Endothelial cell of umbilical vein (primary cell): ENCODE measurements around the gene EIF5B. TPM values are rescaled to one million over a fixed set of nuclear protein-coding genes. Genes with fewer than 3 reads are reported as not detected.

Source experiments
- BruUV-seq: library from RNA; stranded (reverse); fragments of 400-500 nt; replicated peaks from 2 replicates; lab custom pipeline; 2021; lab: Mats Ljungman, UMichigan
- CTCF ChIA-PET: fragments of 300-600, 350-600 bp; sonication (Branson Sonifier 250); formaldehyde crosslinking; loops from one replicate; lab custom pipeline; 2021; ENCODE audit warnings: antibody characterized with exemption, inconsistent platforms; lab: Charles Lee
- POLR2A ChIA-PET: fragments of 300-600, 350-600 bp; sonication (Branson Sonifier 250); formaldehyde crosslinking; loops from one replicate; lab custom pipeline; 2021; ENCODE audit warnings: antibody characterized with exemption, inconsistent platforms; lab: Charles Lee
- DNase-seq: peaks from one replicate; pipeline ENCODE4 v3.0.0-alpha.2; 2011; ENCODE audit warnings: low read depth, low spot score
- FAIRE-seq: peaks from 2 replicates; lab custom pipeline; 2011; peaks lifted over from hg19 to GRCh38; lab: Jason Lieb, UNC
- H2AFZ ChIP-seq: 2 replicates; pipeline ENCODE4 v1.6.0; 2012; ENCODE audit warnings: low read depth, low read length, control low read depth, inconsistent platforms
- H3K27ac ChIP-seq: 2 replicates; pipeline ENCODE4 v1.5.1; 2011; ENCODE audit warnings: low read depth, mild to moderate bottlenecking, control low read depth, low read length, moderate library complexity; ENCODE audit not compliant: insufficient read depth
- H3K27me3 ChIP-seq, 2 experiments: 2 replicates each; pipeline versions ENCODE4 v1.6.0 to v1.6.1; 2011; ENCODE audit warnings: low read length in 2 of 2, mixed read lengths in 1 of 2; ENCODE audit not compliant: control insufficient read depth in 2 of 2, insufficient read depth in 2 of 2
- H3K36me3 ChIP-seq, 2 experiments: 2 replicates in 1 of 2; 3 replicates in 1 of 2; pipeline ENCODE4 v1.5.1; 2011; ENCODE audit warnings: low read length in 2 of 2, mild to moderate bottlenecking in 1 of 2, moderate library complexity in 1 of 2; ENCODE audit not compliant: control insufficient read depth in 2 of 2, insufficient read depth in 2 of 2; ENCODE audit errors: extremely low read depth in 1 of 2
- H3K4me1 ChIP-seq: 3 replicates; pipeline ENCODE4 v1.5.1; 2011; ENCODE audit warnings: mild to moderate bottlenecking, low read length; ENCODE audit not compliant: control insufficient read depth, insufficient read depth; ENCODE audit errors: extremely low read depth
- H3K4me2 ChIP-seq: 2 replicates; pipeline ENCODE4 v1.6.1; 2011; ENCODE audit warnings: low read length, control low read depth, mixed read lengths; ENCODE audit not compliant: insufficient read depth
- H3K4me3 ChIP-seq, 3 experiments: fragments of 200-600 bp in 1 of 3; sonication (generic), shearing (Covaris generic) in 1 of 3; replicated peaks in 1 of 3; 2 replicates each; pipeline ENCODE4 v1.5.1; 2011 to 2016; ENCODE audit warnings: control low read depth in 3 of 3, low read length in 3 of 3, mild to moderate bottlenecking in 2 of 3, inconsistent platforms in 1 of 3, low read depth in 1 of 3, moderate library complexity in 1 of 3; ENCODE audit not compliant: insufficient read depth in 1 of 3
- H3K79me2 ChIP-seq: 2 replicates; pipeline ENCODE4 v1.6.0; 2012; ENCODE audit warnings: low read length, inconsistent platforms; ENCODE audit not compliant: control insufficient read depth, insufficient read depth
- H3K9ac ChIP-seq: replicated peaks from 2 replicates; pipeline ENCODE3; 2011; ENCODE audit warnings: low read length, control low read depth; ENCODE audit not compliant: insufficient read depth; ENCODE audit errors: extremely low read depth
- H3K9me1 ChIP-seq: replicated peaks from 3 replicates; pipeline ENCODE4 v1.6.0; 2011; ENCODE audit warnings: mild to moderate bottlenecking, low read length; ENCODE audit not compliant: control insufficient read depth, insufficient read depth; ENCODE audit errors: extremely low read depth
- H3K9me3 ChIP-seq: replicated peaks from 2 replicates; pipeline ENCODE4 v1.5.1; 2012; ENCODE audit warnings: low read length, inconsistent platforms; ENCODE audit not compliant: control insufficient read depth, insufficient read depth
- H4K20me1 ChIP-seq: replicated peaks from 2 replicates; pipeline ENCODE3; 2011; ENCODE audit warnings: mild to moderate bottlenecking, low read length; ENCODE audit not compliant: control insufficient read depth, insufficient read depth; ENCODE audit errors: extremely low read depth
- CTCF ChIP-seq, 2 donors: IDR thresholded peaks; 1 replicate in 1 of 2; 2 replicates in 1 of 2; pipeline ENCODE4 v1.5.1; 2011; ENCODE audit warnings: low read length in 2 of 2, mild to moderate bottlenecking in 2 of 2, moderate library complexity in 2 of 2, control low read depth in 1 of 2, inconsistent platforms in 1 of 2, low read depth in 1 of 2; ENCODE audit not compliant: insufficient read depth in 1 of 2; ENCODE audit errors: extremely low read depth in 1 of 2
- EZH2 ChIP-seq: IDR thresholded peaks from 2 replicates; pipeline ENCODE4 v1.6.1; 2012; ENCODE audit warnings: borderline replicate concordance, low read depth, mild to moderate bottlenecking, moderate library complexity, low read length, inconsistent platforms; ENCODE audit not compliant: severe bottlenecking
- FOS ChIP-seq: IDR thresholded peaks from 2 replicates; pipeline ENCODE4 v1.6.1; 2011; ENCODE audit warnings: mild to moderate bottlenecking, low read length, moderate library complexity, borderline replicate concordance; ENCODE audit not compliant: insufficient read depth
- GATA2 ChIP-seq: IDR thresholded peaks from 2 replicates; pipeline ENCODE4 v1.7.0; 2011; ENCODE audit warnings: low read depth, mild to moderate bottlenecking, moderate library complexity, mixed read lengths, low read length; ENCODE audit not compliant: insufficient read length, insufficient read depth
- JUN ChIP-seq: IDR thresholded peaks from 2 replicates; pipeline ENCODE4 v1.6.1; 2011; ENCODE audit warnings: borderline replicate concordance, low read depth; ENCODE audit not compliant: insufficient read length, insufficient read depth
- MAX ChIP-seq: IDR thresholded peaks from 2 replicates; pipeline ENCODE4 v1.6.1; 2011; ENCODE audit not compliant: insufficient read depth, insufficient read length
- MYC ChIP-seq: IDR thresholded peaks from one replicate; pipeline ENCODE4 v1.6.1; 2011; ENCODE audit warnings: mild to moderate bottlenecking, low read depth, low read length
- POLR2A ChIP-seq: IDR thresholded peaks from 2 replicates; pipeline ENCODE4 v1.6.1; 2012; ENCODE audit warnings: low read depth, mild to moderate bottlenecking, control low read depth, low read length
- POLR2AphosphoS5 ChIP-seq: IDR thresholded peaks from 2 replicates; pipeline ENCODE4 v1.6.1; 2012; ENCODE audit warnings: low read depth, mild to moderate bottlenecking, control low read depth, low read length, moderate library complexity; ENCODE audit not compliant: insufficient read depth
- dilution Hi-C: fragments of 300-500 bp; cut with MboI; formaldehyde crosslinking; loops from one replicate; pipeline ENCODE4 v1.15.0; 2019; ENCODE audit warnings: low sequenced_read_pairs; ENCODE audit not compliant: extremely low pct_ligation_motif_present
- intact Hi-C: fragments of 100-400 bp; cut with micrococcal nuclease; formaldehyde crosslinking; loops from one replicate; pipeline ENCODE4 v1.10.0; 2022
- polyA plus RNA-seq, 4 experiments: library from polyadenylated mRNA; depleted of rRNA in 3 of 4; stranded (reverse) in 3 of 4; unstranded in 1 of 4; fragments of >200 nt; gene quantifications; 2 replicates each; pipeline versions ENCODE4 v1.2.1 to v1.2.3, GENCODE V29; 2011 to 2012; ENCODE audit warnings: missing spikeins in 1 of 4
- total RNA-seq: library from RNA; stranded (reverse); gene quantifications from 2 replicates; pipeline ENCODE4 v1.2.3, GENCODE V29; 2021

EIF5B gene
- total and polyA plus RNA-seq, 2 donors (not counting 3 experiments of a cell fraction or from before 2014, with no cell fraction given), result 10.1 to 54.5 TPM

- TF ChIP-seq FOS (no peak), MYC (no peak), POLR2AphosphoS5 (no peak)
- intact Hi-C loops (no loop called here), dilution Hi-C loops (no loop called here)
- Histone ChIP-seq H3K79me2 (peaks cover 45% of the 10 kb centered on the region), H3K4me2 (no peak overlapping the region), H3K9ac (no peak overlapping the region), H3K9me1 (no peaks in the 10 kb centered on the region), H2AFZ (no peak overlapping the region), H4K20me1 (no peaks in the 10 kb centered on the region), H3K36me3 (peaks cover 3% of the 10 kb centered on the region in 2 experiments), H3K27me3 (no peaks in the 10 kb centered on the region), H3K4me1 (peaks cover 10% of the 10 kb centered on the region), H3K27ac (no peak overlapping the region), H3K4me3 (no peak overlapping the region), H3K9me3 (no peaks in the 10 kb centered on the region)
- FAIRE-seq (no peak), DNase-seq (no peak)
- POLR2A ChIA-PET, result no interaction called here
- CTCF ChIA-PET, result no interaction called here
- BruUV-seq, result no TSS peak
Observed at GRCh38 chr2:99444222-99444621, 107.0 kb downstream of the EIF5B start.

- no peak overlapping the region for H3K27ac ChIP-seq
- H3K4me3 ChIP-seq, result no peak overlapping the region
- no TSS peak for BruUV-seq
- intact Hi-C loops (no loop called here), dilution Hi-C loops (no loop called here)
- H3K9me1 ChIP-seq, result no peaks in the 10 kb centered on the region
- peaks cover 44% of the 10 kb centered on the region for H3K79me2 ChIP-seq
- ChIA-PET CTCF (no interaction called here), POLR2A (no interaction called here)
- no peaks in the 10 kb centered on the region for H4K20me1 ChIP-seq
- TF ChIP-seq JUN (no peak), FOS (no peak), GATA2 (no peak), POLR2A (no peak), MAX (no peak), POLR2AphosphoS5 (no peak), CTCF (IDR thresholded peaks at IDR 0.05; ENCODE audit: extremely low read depth in 1 of 2, insufficient read depth in 1 of 2, low read depth in 1 of 2, low read length in 2 of 2) (no peak), MYC (no peak), EZH2 (no peak)
- no peaks in the 10 kb centered on the region for H3K27me3 ChIP-seq
- FAIRE-seq (no peak), DNase-seq (no peak)
- no peak overlapping the region for H2AFZ ChIP-seq
- H3K4me2 ChIP-seq, result no peak overlapping the region
- peaks cover 3% of the 10 kb centered on the region in 2 experiments for H3K36me3 ChIP-seq
- H3K4me1 ChIP-seq, result peaks cover 10% of the 10 kb centered on the region
- no peak overlapping the region for H3K9ac ChIP-seq
- H3K9me3 ChIP-seq, result no peaks in the 10 kb centered on the region
Observed at GRCh38 chr2:99445065-99445464, 107.9 kb downstream of the EIF5B start.
